Vagina (tissue), 2 donors: ENCODE results near the gene PCSK2.

ENCODE experiments used
- CTCF ChIP-seq, 3 experiments: fragments of 450-650 bp in 2 of 3; fragments of 200-600 bp in 1 of 3; sonication (generic) in 1 of 3; IDR thresholded peaks; one replicate each; pipeline ENCODE4 v1.5.1; 2017 to 2019; ENCODE audit warnings: antibody characterized with exemption in 3 of 3, mild to moderate bottlenecking in 2 of 3, moderate library complexity in 2 of 3
- POLR2A ChIP-seq, 2 donors: fragments of 450-650 bp; IDR thresholded peaks; one replicate each; pipeline ENCODE4 v1.6.1; 2017; ENCODE audit warnings: antibody characterized with exemption in 2 of 2, mild to moderate bottlenecking in 2 of 2, moderate library complexity in 2 of 2
- POLR2AphosphoS5 ChIP-seq, 2 donors: sonication (generic); formaldehyde crosslinking; IDR thresholded peaks; one replicate each; pipeline ENCODE4 v1.9.0; 2017; ENCODE audit warnings: antibody characterized with exemption in 2 of 2, mild to moderate bottlenecking in 2 of 2, low read depth in 1 of 2; ENCODE audit not compliant: insufficient read depth in 1 of 2

- TF ChIP-seq POLR2AphosphoS5 (IDR thresholded peaks at IDR 0.05; ENCODE audit: insufficient read depth in 1 of 2, low read depth in 1 of 2) (no peak), POLR2A (IDR thresholded peaks at IDR 0.05) (no peak), CTCF (IDR thresholded peaks at IDR 0.05) (no peak)
Measured at GRCh38 chr20:17491041-17491440, 264.2 kb downstream of the PCSK2 start.
